ENCODE results near the gene UBE2L3. TPM values are rescaled to one million over a fixed set of nuclear protein-coding genes. Genes with fewer than 3 reads are reported as not detected.
A peak's percentile ranks its signal among the peaks of the same experiment; 100 is the strongest.

Gene UBE2L3
- total RNA-seq, 2 experiments from 2014 or later: 18.7 TPM

DNA sequence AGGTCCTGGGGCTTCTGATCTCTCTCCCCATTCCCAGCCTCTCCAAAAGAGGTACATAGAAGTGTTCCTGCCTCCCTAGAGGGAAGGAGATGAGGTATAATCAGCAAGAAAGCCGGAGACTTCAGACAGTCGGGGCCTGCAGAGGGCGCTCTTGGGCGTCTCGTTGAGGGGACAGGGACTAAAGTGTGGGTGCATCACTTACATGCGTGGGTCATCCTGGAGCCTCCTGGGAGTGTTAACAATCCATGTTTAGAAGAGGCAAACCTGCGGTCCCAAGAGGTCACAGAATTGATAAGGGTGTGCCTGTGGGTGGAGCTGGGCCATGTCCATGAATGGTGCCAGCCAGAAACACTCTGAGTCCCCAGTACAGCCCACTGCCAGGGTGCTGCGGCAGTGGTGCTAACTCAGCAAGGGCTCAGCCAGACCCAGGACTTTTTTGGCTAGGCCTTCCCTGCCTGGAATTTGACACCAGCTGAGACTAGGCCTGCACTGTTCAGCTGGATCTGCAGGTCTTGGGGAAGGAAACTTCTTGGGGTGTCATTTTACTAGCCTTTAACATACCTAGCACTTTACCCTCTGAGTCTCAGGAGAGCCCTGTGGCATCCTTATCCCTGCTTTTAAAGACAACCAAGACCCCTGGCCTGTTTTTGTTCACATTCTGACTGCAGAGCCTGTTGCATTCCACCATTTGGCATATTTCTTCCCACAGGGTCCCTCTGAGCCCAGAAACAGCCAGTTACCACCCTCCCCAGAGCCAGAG lies 56.8 kb downstream of the UBE2L3 start:
- ATAC-seq (ENCODE audit: poor library complexity): peak; percentile 37
- Mint-ChIP-seq H3K27ac (peak overlapping the region; percentile 41), H3K36me3 (ENCODE audit: low read depth) (peaks cover 51% of the 10 kb centered on the region)

DNA sequence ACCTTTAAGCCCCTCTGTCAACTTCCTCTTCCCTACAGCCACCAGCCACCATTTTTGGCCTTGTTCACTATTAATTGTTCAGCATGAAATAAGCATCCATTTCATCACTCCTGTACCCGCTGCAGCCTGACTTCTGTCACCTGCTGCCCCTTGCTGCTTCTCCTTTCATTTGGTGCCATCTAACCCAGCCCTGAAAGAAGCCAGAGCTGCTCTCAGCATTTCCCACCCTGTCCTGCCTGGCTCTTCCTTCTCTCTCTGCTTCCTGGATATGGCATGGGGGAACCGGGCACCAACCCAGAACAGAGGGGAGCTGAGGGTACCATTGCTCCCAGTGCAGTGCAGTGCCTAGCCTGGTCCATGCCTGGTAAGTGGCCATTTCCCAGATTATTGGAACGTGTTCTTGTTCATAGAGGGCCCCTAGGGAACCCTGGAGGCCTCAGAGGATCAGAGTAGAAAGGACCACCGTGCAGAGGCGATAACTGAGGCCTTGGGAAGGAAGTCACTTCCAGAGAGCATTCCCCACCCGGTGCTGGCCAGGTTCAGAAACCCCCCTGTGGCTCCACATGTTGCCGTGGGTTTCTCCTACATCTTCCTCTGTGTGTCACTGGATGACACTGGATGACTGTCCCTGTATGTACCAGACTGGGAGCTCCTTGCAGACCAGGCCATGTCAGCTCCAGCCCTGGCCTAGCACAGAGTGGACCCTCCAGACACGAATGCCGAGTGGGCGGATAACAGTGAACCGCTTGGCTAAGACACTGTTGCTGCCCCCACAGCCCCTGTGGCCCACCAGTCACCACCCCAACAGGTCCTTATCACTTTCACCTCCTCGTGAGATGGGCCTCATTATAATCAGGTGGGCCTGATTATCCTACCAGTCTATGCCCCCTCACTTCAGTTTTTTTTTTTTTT lies 57.6 kb downstream of the UBE2L3 start:
- TF ChIP-seq, protein P1, sequence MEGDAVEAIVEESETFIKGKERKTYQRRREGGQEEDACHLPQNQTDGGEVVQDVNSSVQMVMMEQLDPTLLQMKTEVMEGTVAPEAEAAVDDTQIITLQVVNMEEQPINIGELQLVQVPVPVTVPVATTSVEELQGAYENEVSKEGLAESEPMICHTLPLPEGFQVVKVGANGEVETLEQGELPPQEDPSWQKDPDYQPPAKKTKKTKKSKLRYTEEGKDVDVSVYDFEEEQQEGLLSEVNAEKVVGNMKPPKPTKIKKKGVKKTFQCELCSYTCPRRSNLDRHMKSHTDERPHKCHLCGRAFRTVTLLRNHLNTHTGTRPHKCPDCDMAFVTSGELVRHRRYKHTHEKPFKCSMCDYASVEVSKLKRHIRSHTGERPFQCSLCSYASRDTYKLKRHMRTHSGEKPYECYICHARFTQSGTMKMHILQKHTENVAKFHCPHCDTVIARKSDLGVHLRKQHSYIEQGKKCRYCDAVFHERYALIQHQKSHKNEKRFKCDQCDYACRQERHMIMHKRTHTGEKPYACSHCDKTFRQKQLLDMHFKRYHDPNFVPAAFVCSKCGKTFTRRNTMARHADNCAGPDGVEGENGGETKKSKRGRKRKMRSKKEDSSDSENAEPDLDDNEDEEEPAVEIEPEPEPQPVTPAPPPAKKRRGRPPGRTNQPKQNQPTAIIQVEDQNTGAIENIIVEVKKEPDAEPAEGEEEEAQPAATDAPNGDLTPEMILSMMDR (IDR thresholded peaks at IDR 0.05): no peak
- no peaks in the 10 kb centered on the region for H3K27me3 ChIP-seq (ENCODE audit: control insufficient read depth in 1 of 2, insufficient read depth in 2 of 2, low read length in 2 of 2)
- POLR2A ChIA-PET: no interaction called here
- H3K4me1 ChIP-seq (ENCODE audit: insufficient read depth, low read length): peaks cover 62% of the 10 kb centered on the region
- ATAC-seq (ENCODE audit: poor library complexity) (no peak), DNase-seq (no peak)
- Mint-ChIP-seq H3K36me3 (ENCODE audit: low read depth) (peaks cover 52% of the 10 kb centered on the region), H3K27me3 (no peaks in the 10 kb centered on the region), H3K27ac (peak overlapping the region; percentile 41), H3K9me3 (no peaks in the 10 kb centered on the region), H3K4me1 (ENCODE audit: low read depth) (peaks cover 44% of the 10 kb centered on the region), H3K4me3 (peak overlapping the region; percentile 8)
- peak overlapping the region in 1 of 2 donors; percentile 11 for H3K27ac ChIP-seq (ENCODE audit: low read depth in 1 of 2, low read length in 2 of 2)
- intact Hi-C loops (cut with DNase I, micrococcal nuclease): loop anchor here in 1 of 2 experiments (5.0 kb wide), 1 partner anchor 623 kb away; the partner anchor contains the start of gene THAP7
- CTCF ChIA-PET: interaction anchor here (1.0 to 1.7 kb wide), 2 partner anchors 17 to 24 kb away, joined by 3 to 5 read pairs; partner anchors contain the start of gene SDF2L1
- peaks cover 62% of the 10 kb centered on the region for H3K36me3 ChIP-seq (ENCODE audit: insufficient read depth, low read length)
- H3K4me3 ChIP-seq (ENCODE audit: low read length): no peak overlapping the region
- no peaks in the 10 kb centered on the region for H3K9me3 ChIP-seq (ENCODE audit: control insufficient read depth in 1 of 2, insufficient read depth in 1 of 2, low read length in 2 of 2)

More for the DNA sequence above, 56.8 kb downstream of the UBE2L3 start:
- ChIA-PET CTCF (interaction anchor here (1.0 to 1.7 kb wide), 4 partner anchors 18 to 25 kb away, joined by 3 to 5 read pairs (median 4); partner anchors contain the start of gene SDF2L1), POLR2A (no interaction called here)
- H3K4me3 ChIP-seq (ENCODE audit: low read length): no peak overlapping the region
- H3K36me3 ChIP-seq (ENCODE audit: insufficient read depth, low read length): peaks cover 66% of the 10 kb centered on the region
- H3K27ac ChIP-seq (ENCODE audit: low read depth in 1 of 2, low read length in 2 of 2): peak overlapping the region in 1 of 2 donors; percentile 11
- Mint-ChIP-seq H3K4me3 (peak overlapping the region; percentile 8), H3K27me3 (no peaks in the 10 kb centered on the region), H3K4me1 (ENCODE audit: low read depth) (peaks cover 39% of the 10 kb centered on the region), H3K9me3 (no peaks in the 10 kb centered on the region)
- H3K9me3 ChIP-seq (ENCODE audit: control insufficient read depth in 1 of 2, insufficient read depth in 1 of 2, low read length in 2 of 2): no peaks in the 10 kb centered on the region
- no peaks in the 10 kb centered on the region for H3K27me3 ChIP-seq (ENCODE audit: control insufficient read depth in 1 of 2, insufficient read depth in 2 of 2, low read length in 2 of 2)
- H3K4me1 ChIP-seq (ENCODE audit: insufficient read depth, low read length): peaks cover 58% of the 10 kb centered on the region
- intact Hi-C loops (cut with DNase I, micrococcal nuclease): no loop called here
- TF ChIP-seq, protein P1 (IDR thresholded peaks at IDR 0.05): no peak
- peak in 11 of 14 experiments; percentile 9 to 61 (median 31) for DNase-seq

DNA sequence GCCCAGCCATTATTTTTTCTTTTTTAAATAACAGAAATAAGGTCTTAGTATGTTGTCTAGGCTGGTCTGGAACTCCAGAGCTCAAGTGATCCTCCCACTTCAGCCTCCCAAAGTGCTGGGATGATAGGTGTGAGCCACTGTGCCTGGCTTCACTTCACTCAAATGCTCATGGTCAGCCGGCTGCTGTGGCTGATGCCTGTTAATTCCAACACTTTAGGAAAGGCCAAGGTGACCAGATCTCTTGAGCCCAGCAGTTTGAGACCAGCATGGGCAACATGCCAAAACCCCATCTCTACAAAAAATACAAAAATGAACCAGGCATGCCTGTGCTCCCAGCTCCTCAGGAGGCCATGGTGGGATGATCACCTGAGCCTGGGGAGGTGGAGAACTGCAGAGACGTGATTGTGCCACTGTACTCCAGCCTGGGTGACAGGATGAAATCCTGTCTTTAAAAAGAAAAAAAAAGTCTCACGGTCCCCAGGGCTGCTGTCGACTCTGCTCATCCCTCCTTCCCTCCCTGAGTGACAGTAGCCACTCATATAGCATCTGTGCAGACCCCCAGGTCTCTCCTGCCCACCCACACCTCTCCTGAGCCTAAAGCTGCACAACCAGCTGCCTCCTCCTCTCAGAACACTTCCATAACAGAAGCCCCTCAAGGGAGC lies 58.7 kb downstream of the UBE2L3 start:
- DNase-seq (no peak), ATAC-seq (ENCODE audit: poor library complexity) (no peak)
- no peaks in the 10 kb centered on the region for H3K27me3 Mint-ChIP-seq
- H3K4me3 Mint-ChIP-seq: peak overlapping the region; percentile 68
- Histone ChIP-seq H3K27ac (ENCODE audit: low read depth in 1 of 2, low read length in 2 of 2) (no peak overlapping the region), H3K9me3 (ENCODE audit: control insufficient read depth in 1 of 2, insufficient read depth in 1 of 2, low read length in 2 of 2) (no peaks in the 10 kb centered on the region), H3K4me1 (ENCODE audit: insufficient read depth, low read length) (peaks cover 59% of the 10 kb centered on the region), H3K4me3 (ENCODE audit: low read length) (no peak overlapping the region), H3K27me3 (ENCODE audit: control insufficient read depth in 1 of 2, insufficient read depth in 2 of 2, low read length in 2 of 2) (no peaks in the 10 kb centered on the region), H3K36me3 (ENCODE audit: insufficient read depth, low read length) (peaks cover 54% of the 10 kb centered on the region)
- H3K27ac Mint-ChIP-seq: peak overlapping the region; percentile 47
- CTCF ChIA-PET: no interaction called here
- H3K4me1 Mint-ChIP-seq (ENCODE audit: low read depth): peaks cover 54% of the 10 kb centered on the region
- POLR2A ChIA-PET: no interaction called here
- intact Hi-C loops (cut with DNase I, micrococcal nuclease): loop anchor here in 1 of 2 experiments (5.0 kb wide), 1 partner anchor 624 kb away; the partner anchor contains the start of gene THAP7
- peaks cover 47% of the 10 kb centered on the region for H3K36me3 Mint-ChIP-seq (ENCODE audit: low read depth)
- H3K9me3 Mint-ChIP-seq: no peaks in the 10 kb centered on the region
- TF ChIP-seq, protein P1 (IDR thresholded peaks at IDR 0.05): no peak

Measured in CD4-positive, alpha-beta T cell (primary cell).